ENCODE data around the gene PPP1R13L.

DNA sequence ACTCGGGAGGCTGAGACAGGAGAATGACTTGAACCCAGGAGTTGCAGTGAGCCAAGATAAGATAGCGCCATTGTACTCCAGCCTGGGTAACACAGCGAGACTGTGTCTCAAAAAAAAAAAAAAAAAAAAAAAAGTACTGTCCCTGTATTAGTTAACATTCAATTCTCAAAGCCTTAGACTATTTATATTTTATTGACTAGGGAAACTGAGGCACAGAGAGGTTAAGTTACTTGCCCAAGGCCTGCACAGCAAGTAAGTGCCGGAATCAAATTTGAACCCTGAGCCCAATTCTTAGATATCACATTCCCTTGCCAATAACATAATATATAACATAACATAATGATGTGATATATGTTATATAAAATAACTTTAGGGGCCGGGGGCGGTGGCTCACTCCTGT lies 65.2 kb downstream of the PPP1R13L start:
- TF ChIP-seq, protein P1, sequence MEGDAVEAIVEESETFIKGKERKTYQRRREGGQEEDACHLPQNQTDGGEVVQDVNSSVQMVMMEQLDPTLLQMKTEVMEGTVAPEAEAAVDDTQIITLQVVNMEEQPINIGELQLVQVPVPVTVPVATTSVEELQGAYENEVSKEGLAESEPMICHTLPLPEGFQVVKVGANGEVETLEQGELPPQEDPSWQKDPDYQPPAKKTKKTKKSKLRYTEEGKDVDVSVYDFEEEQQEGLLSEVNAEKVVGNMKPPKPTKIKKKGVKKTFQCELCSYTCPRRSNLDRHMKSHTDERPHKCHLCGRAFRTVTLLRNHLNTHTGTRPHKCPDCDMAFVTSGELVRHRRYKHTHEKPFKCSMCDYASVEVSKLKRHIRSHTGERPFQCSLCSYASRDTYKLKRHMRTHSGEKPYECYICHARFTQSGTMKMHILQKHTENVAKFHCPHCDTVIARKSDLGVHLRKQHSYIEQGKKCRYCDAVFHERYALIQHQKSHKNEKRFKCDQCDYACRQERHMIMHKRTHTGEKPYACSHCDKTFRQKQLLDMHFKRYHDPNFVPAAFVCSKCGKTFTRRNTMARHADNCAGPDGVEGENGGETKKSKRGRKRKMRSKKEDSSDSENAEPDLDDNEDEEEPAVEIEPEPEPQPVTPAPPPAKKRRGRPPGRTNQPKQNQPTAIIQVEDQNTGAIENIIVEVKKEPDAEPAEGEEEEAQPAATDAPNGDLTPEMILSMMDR (IDR thresholded peaks at IDR 0.05) = no peak
- TF ChIP-seq POLR2A (IDR thresholded peaks at IDR 0.05) = no peak
